Measurements from ENCODE around the gene LMLN.
"Not testable (repeated sequence)": the region's sequence is repeated elsewhere in the genome, so short reads cannot be mapped to it uniquely, and the experiment has no call there.

- not testable (repeated sequence) for TF ChIP-seq CTCF, POLR2AphosphoS5 (IDR thresholded peaks at IDR 0.05)
Measured at GRCh38 chr3:198082226-198082625, 122.2 kb downstream of the LMLN start.

All from breast epithelium (tissue), 3 donors.